Measurements from ENCODE around the gene PLET1.

PLET1 gene

GRCh38 chr11:112274007-112274783, 13.5 kb upstream of the PLET1 start:
- Mint-ChIP-seq H3K27me3 (no peaks in the 10 kb centered on the region), H3K4me1 (peaks cover 20 to 24% of the 10 kb centered on the region in 2 donors), H3K36me3 (no peaks in the 10 kb centered on the region), H3K9me3 (no peaks in the 10 kb centered on the region), H3K27ac (no peak overlapping the region), H3K4me3 (no peak overlapping the region)
- no peak for ATAC-seq (replicated peaks)
- DNase-seq, result no peak

GRCh38 chr11:112273066-112273465, 12.4 kb upstream of the PLET1 start:
- no peak overlapping the region for H3K27ac Mint-ChIP-seq
- H3K36me3 Mint-ChIP-seq, result no peaks in the 10 kb centered on the region
- ATAC-seq (replicated peaks) (no peak), DNase-seq (no peak)
- H3K4me1 Mint-ChIP-seq, result peaks cover 20 to 29% of the 10 kb centered on the region in 2 donors
- no peak overlapping the region for H3K4me3 Mint-ChIP-seq
- H3K9me3 Mint-ChIP-seq, result no peaks in the 10 kb centered on the region
- H3K27me3 Mint-ChIP-seq, result no peaks in the 10 kb centered on the region

DNA sequence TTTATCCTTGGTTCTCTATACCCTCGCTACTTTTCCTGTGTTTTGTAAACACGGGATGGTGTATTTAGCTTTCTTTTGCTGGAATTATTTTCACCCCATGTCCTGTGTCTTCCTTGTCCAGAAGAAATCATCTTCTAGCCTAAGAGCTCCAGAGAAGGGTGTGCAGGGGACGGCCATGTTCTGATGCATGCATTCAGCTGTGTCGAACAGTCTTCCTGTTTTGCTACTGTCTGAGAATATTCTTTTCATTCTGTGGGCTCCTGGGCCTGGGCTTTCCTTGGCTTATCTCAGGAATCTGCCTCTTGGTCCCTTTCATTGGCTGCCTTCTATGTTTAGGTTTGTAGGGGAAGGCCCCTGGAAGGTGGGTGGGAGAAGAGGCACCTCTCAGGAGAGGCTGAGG, 10.6 kb upstream of the PLET1 start:
- peak overlapping the region; percentile 5 to 39 for H3K4me3 Mint-ChIP-seq

DNA sequence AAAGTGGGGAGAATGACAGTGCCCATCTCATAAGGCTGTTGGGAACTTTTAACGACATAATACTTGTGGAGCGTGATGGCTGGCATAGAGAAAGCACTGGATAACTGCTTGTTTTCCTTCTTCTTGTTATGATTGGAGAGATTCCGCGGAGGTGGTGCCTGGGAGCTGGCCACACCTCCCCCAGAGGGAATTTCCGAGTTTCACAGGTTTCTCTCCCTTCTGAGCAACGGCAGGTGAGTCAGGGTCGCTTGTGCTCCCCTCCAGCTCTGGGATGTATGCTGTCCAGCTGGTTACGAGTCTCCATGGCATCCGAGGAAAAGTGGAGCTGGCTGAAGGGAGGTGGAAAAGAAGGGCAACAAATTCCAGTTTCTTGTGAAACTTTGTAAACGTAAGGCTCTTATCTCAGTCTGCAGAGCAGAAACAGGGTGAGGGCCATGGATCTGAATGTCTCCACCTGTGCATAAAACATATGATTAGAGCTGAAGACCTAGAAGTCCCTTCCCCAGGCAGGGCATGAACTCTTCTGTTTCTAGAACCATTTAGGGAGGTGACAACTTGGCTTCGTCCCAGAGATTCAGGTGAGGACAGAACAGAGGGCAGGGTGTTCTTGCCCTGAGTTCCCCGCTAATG, 10.0 kb upstream of the PLET1 start:
- Mint-ChIP-seq H3K36me3 (no peaks in the 10 kb centered on the region), H3K4me3 (no peak overlapping the region), H3K27ac (no peak overlapping the region), H3K9me3 (no peaks in the 10 kb centered on the region), H3K27me3 (no peaks in the 10 kb centered on the region), H3K4me1 (peaks cover 20 to 29% of the 10 kb centered on the region in 2 donors)
- ATAC-seq (replicated peaks), result no peak
- DNase-seq, result no peak

More for the DNA sequence above, 10.6 kb upstream of the PLET1 start:
- Mint-ChIP-seq H3K36me3 (no peaks in the 10 kb centered on the region), H3K9me3 (no peaks in the 10 kb centered on the region), H3K27ac (peak overlapping the region; percentile 79), H3K4me1 (peaks cover 20 to 29% of the 10 kb centered on the region in 2 donors), H3K27me3 (no peaks in the 10 kb centered on the region)
- no peak for DNase-seq
- ATAC-seq (replicated peaks), result peak; percentile 41 to 59

- Mint-ChIP-seq H3K4me3 (no peak overlapping the region), H3K27me3 (no peaks in the 10 kb centered on the region), H3K4me1 (peaks cover 20 to 29% of the 10 kb centered on the region in 2 donors), H3K9me3 (no peaks in the 10 kb centered on the region), H3K36me3 (no peaks in the 10 kb centered on the region), H3K27ac (no peak overlapping the region)
- ATAC-seq (replicated peaks) (no peak), DNase-seq (no peak)
Observed at GRCh38 chr11:112269139-112269538, 8.5 kb upstream of the PLET1 start.

DNA sequence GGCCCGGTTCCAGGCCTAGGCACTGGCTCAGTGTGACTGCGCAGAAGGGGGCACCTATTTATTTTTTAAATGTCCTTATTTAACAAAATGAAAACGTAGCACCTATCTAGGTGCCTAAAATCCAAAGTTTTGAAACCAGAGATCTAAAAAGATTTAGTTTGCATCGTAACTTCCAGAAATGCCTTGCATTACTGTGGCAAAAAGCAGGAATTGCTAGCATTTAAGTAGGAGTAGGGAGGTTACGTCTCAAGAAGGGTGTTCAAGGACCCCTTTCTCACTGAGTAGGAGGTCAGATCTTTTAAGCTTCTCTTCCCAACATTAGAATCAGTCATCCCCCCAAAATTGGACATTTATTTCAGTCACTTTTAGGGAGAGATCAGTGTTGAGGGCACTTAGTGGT, 7.7 kb upstream of the PLET1 start:
- DNase-seq, result no peak
- ATAC-seq (replicated peaks), result no peak
- H3K36me3 Mint-ChIP-seq, result no peaks in the 10 kb centered on the region
- no peaks in the 10 kb centered on the region for H3K9me3 Mint-ChIP-seq
- no peak overlapping the region for H3K27ac Mint-ChIP-seq
- peaks cover 20 to 29% of the 10 kb centered on the region in 2 donors for H3K4me1 Mint-ChIP-seq
- H3K4me3 Mint-ChIP-seq, result no peak overlapping the region
- no peaks in the 10 kb centered on the region for H3K27me3 Mint-ChIP-seq

GRCh38 chr11:112267188-112267591, 6.5 kb upstream of the PLET1 start:
- no peaks in the 10 kb centered on the region for H3K9me3 Mint-ChIP-seq
- H3K27me3 Mint-ChIP-seq, result no peaks in the 10 kb centered on the region

GRCh38 chr11:112266410-112266778, 5.7 kb upstream of the PLET1 start:
- Mint-ChIP-seq H3K4me1 (peaks cover 8 to 18% of the 10 kb centered on the region in 2 donors), H3K27ac (no peak overlapping the region), H3K4me3 (no peak overlapping the region), H3K36me3 (no peaks in the 10 kb centered on the region), H3K27me3 (no peaks in the 10 kb centered on the region), H3K9me3 (no peaks in the 10 kb centered on the region)
- DNase-seq, result no peak
- no peak for ATAC-seq (replicated peaks)

More at GRCh38 chr11:112267188-112267591, 6.5 kb upstream of the PLET1 start:
- no peak for ATAC-seq (replicated peaks)
- H3K4me3 Mint-ChIP-seq, result no peak overlapping the region
- peaks cover 15 to 26% of the 10 kb centered on the region in 2 donors for H3K4me1 Mint-ChIP-seq
- no peaks in the 10 kb centered on the region for H3K36me3 Mint-ChIP-seq
- H3K27ac Mint-ChIP-seq, result no peak overlapping the region
- DNase-seq, result no peak

DNA sequence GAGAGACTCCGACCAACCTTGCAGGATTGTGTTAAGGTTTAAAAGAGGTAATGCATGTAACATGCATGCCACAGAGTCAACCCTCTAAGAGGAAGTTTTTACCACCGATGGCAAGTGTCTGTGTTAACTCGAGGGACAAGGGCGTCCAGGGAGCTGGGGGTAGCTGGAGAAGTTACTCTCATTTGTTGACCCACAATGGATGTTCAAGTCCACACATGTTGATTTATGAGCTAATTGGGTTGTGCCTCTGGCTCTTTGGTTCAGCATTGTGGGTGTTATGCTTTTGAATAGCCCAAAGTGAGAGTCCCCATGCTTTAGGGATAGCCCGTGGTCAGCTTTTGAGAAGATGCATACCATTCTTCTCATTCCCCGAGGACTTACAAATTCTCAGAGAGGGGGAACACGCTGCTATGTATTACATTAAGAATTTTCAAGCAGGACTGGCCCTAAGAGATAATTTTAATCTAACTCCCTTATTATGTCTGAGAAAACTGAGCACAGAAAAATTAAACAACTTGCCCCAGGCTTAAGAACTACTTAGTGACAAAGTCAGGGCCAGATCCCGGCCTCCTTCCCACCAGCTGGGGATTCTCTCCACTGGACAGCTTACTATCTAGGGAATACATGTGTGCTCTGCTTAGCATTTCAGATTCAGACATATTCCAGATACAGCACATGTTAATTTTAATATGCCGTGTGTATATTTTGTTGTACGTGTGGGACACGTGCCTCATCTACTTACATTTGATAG, 5.2 kb upstream of the PLET1 start:
- Mint-ChIP-seq H3K4me3 (no peak overlapping the region), H3K27me3 (no peaks in the 10 kb centered on the region), H3K36me3 (no peaks in the 10 kb centered on the region), H3K27ac (no peak overlapping the region), H3K9me3 (no peaks in the 10 kb centered on the region), H3K4me1 (peaks cover 4 to 12% of the 10 kb centered on the region in 2 donors)
- no peak for ATAC-seq (replicated peaks)
- no peak for DNase-seq

DNA sequence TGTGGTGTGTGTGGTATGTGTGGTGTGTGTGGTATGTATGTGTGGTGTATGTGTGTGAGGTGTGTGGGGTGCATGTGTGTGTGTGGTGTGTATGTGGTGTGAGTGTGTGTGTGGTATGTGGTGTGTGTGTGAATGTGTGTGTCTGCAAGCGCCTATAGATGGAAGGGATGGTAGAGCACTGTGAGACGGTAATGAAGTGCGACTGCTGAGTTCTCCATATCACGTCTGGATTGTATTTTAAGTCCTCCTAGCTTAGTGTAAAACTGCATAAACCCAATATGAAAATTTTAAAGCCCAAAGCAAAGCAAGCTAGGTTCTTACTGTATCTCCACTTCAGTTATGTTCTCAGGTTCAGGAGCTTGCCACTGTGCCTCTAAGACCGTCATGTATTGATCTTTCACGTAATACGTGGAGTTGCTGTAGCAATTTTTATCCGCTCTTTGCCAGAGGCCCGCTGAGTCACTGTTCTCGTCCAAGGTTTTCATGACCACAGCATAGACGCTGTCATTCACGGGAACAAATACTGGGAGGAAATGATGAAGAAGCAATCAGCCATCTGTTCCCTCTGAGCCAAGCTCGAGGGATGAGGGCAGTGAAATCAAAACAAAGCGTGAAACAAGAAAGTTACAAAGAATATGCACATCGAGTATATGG, 5.5 kb downstream of the PLET1 start:
- Mint-ChIP-seq H3K27ac (no peak overlapping the region), H3K27me3 (no peaks in the 10 kb centered on the region), H3K4me3 (no peak overlapping the region), H3K9me3 (no peaks in the 10 kb centered on the region), H3K36me3 (no peaks in the 10 kb centered on the region), H3K4me1 (no peaks in the 10 kb centered on the region)
- DNase-seq (no peak), ATAC-seq (replicated peaks) (no peak)

DNA sequence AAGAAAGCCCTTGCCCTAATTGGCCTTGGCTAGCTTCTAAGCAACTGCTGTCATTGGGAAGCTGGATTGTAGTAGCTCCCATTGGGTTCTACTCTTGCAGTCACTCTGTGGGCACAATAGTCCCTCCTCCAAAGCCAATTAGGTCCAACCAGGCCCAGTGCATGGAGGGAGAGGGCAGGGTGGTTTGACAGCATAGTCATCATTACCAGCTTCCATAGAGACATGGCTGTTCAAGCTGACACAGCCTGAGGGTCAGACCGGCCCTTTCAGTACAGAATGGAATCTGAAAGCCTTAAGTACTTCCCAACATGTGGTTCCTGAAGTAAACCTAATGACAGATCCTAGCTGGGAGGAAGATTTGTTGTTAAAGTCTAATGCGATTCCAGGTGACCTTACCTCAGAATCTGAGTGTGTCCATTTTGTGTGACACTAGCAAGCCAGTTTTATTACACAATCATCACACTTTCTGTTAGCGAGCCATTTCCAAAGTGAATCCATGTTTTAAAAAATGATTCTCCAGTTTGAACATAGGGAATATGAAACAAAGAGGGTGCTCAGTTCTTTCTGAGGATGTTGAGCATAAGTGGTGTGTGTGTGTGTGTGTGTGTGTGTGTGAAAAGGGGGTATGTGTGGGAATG, 6.9 kb downstream of the PLET1 start:
- no peak for DNase-seq
- H3K9me3 Mint-ChIP-seq, result no peaks in the 10 kb centered on the region
- no peak overlapping the region for H3K4me3 Mint-ChIP-seq
- H3K27ac Mint-ChIP-seq, result no peak overlapping the region
- H3K36me3 Mint-ChIP-seq, result no peaks in the 10 kb centered on the region
- H3K27me3 Mint-ChIP-seq, result no peaks in the 10 kb centered on the region
- ATAC-seq (replicated peaks), result no peak
- H3K4me1 Mint-ChIP-seq, result no peaks in the 10 kb centered on the region

- no peaks in the 10 kb centered on the region for H3K4me1 Mint-ChIP-seq
- no peaks in the 10 kb centered on the region for H3K9me3 Mint-ChIP-seq
- no peak overlapping the region for H3K27ac Mint-ChIP-seq
- H3K27me3 Mint-ChIP-seq, result no peaks in the 10 kb centered on the region
- H3K4me3 Mint-ChIP-seq, result no peak overlapping the region
- DNase-seq (no peak), ATAC-seq (replicated peaks) (no peak)
- peaks cover 0 to 2% of the 10 kb centered on the region in 2 donors for H3K36me3 Mint-ChIP-seq
Observed at GRCh38 chr11:112249871-112250610, 10.6 kb downstream of the PLET1 start.

DNA sequence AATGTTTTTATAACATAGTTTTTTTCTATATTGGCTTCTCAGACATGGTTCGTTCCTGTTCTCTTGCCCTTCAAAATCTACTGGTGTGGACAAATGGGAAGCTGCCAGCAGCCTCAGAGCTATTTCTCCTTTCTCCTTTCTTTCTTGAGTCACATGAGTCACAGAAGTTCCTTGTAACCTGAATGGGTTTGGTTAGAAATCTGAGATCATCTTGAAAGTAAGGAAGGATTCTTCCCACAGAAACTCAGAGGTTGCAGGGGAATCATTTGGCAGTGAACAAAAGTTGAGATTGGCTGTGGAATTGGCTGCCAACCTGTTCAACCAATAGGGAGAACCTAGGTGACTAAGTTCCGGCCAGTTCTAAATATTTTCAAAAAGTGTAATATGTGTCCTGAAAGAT, 12.5 kb downstream of the PLET1 start:
- no peaks in the 10 kb centered on the region for H3K27me3 Mint-ChIP-seq
- H3K4me1 Mint-ChIP-seq, result no peaks in the 10 kb centered on the region
- peaks cover 2 to 6% of the 10 kb centered on the region in 2 donors for H3K9me3 Mint-ChIP-seq
- no peak overlapping the region for H3K4me3 Mint-ChIP-seq
- no peak for DNase-seq
- ATAC-seq (replicated peaks), result no peak
- no peak overlapping the region for H3K27ac Mint-ChIP-seq
- H3K36me3 Mint-ChIP-seq, result peaks cover 7 to 10% of the 10 kb centered on the region in 2 donors
